Body of pancreas (tissue), 4 donors: ENCODE results near the gene ANKRD33B.

ENCODE experiments used
- POLR2A ChIP-seq, 3 donors: fragments of 450-650 bp; IDR thresholded peaks; one replicate each; pipeline ENCODE4 v1.6.1; 2016; ENCODE audit warnings: antibody characterized with exemption in 3 of 3, mild to moderate bottlenecking in 2 of 3
- TF ChIP-seq, protein P1 (sequence below), 7 experiments: fragments of 450-650 bp in 4 of 7; fragments of 200-600 bp in 3 of 7; sonication (generic) in 3 of 7; IDR thresholded peaks; one replicate each; pipeline ENCODE4 v1.5.1; 2016 to 2019; ENCODE audit warnings: antibody characterized with exemption in 7 of 7

GRCh38 chr5:10588109-10588775 lies 24.4 kb downstream of the ANKRD33B start:
- TF ChIP-seq POLR2A (IDR thresholded peaks at IDR 0.05), result no peak
- TF ChIP-seq, protein P1, sequence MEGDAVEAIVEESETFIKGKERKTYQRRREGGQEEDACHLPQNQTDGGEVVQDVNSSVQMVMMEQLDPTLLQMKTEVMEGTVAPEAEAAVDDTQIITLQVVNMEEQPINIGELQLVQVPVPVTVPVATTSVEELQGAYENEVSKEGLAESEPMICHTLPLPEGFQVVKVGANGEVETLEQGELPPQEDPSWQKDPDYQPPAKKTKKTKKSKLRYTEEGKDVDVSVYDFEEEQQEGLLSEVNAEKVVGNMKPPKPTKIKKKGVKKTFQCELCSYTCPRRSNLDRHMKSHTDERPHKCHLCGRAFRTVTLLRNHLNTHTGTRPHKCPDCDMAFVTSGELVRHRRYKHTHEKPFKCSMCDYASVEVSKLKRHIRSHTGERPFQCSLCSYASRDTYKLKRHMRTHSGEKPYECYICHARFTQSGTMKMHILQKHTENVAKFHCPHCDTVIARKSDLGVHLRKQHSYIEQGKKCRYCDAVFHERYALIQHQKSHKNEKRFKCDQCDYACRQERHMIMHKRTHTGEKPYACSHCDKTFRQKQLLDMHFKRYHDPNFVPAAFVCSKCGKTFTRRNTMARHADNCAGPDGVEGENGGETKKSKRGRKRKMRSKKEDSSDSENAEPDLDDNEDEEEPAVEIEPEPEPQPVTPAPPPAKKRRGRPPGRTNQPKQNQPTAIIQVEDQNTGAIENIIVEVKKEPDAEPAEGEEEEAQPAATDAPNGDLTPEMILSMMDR (IDR thresholded peaks at IDR 0.05), result no peak
